Colon (tissue), 2 donors: ENCODE results near the gene TYMP.

ENCODE experiments used
- FAIRE-seq: peaks from 2 replicates; lab custom pipeline; 2012; peaks lifted over from hg19 to GRCh38; lab: Jason Lieb, UNC
- donor health status: control.
- donor health status: control.

Gene TYMP

DNA sequence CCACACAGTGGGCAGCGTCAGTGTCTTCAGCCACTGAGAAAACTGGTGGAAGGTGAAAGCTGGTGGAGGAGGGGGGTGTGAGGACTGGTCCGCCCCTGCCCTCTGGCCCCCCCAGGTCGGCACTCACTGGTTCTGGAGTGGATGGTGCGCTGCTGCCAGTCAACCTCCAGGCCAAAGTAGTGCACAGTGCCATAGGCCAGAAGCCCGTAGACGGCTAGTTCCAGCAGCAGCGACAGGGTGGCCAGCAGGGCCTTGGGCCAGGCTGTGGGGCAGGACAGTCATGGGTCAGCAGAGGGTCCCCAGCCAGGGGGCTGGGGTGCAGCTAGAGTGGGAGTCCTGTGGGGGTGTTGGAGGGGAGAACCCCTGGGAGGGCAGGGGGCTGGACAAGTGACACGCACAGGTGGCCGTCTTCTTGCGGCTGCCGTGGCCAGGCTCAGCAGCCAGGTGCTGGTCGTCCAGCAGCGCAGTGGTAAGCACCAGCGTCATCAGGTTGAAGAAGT is 24.5 kb downstream of the TYMP start:
- no peak for FAIRE-seq

DNA sequence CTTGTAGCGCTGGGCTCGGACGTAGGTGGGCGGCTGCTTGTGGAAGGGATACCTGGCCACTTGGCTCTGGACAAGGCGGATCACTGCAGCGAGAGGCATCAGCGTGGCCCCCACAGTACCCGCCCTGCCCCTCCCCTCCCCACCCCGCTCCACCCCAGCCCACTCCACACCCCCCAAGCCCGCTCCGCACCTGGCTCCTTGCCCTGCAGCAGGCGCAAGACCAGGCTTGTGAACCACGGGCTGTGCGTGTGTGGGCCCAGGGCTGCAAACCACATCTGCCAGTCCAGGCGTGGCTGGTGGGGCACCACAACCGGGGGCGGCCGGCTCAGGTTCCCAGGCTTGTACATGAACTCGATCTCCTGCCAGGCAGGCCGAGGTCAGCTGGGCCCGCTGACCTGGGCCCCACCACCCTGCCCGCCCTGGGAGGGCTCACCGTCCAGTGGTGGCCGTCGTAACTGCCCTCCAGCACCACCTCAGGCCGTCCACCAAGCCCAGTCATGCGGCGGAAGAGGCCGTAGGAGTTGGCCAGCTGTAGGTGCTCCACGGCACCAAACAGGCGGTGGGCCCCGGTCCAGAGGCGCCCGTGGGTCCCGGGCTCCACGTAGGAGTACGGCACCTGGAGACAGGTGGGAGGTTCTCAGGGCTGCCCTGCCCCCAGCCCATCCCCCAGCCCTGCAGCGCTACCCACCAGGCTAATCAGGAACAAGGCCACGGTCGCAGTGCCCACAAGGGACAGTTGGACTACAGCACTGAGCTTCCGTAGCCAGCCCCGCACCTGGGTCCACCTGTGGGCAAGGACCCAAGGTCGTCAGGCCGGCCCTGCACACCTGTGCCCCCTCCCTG is 25.2 kb downstream of the TYMP start:
- FAIRE-seq, result no peak

- FAIRE-seq, result no peak
Measured at GRCh38 chr22:50503475-50504145, 26.2 kb downstream of the TYMP start.

- no peak for FAIRE-seq
Measured at GRCh38 chr22:50502628-50503474, 27.0 kb downstream of the TYMP start.

GRCh38 chr22:50502096-50502495 is 27.7 kb downstream of the TYMP start:
- no peak for FAIRE-seq

GRCh38 chr22:50500452-50500851 is 29.4 kb downstream of the TYMP start:
- FAIRE-seq, result no peak

GRCh38 chr22:50498322-50498890 is 31.4 kb downstream of the TYMP start:
- FAIRE-seq, result no peak

DNA sequence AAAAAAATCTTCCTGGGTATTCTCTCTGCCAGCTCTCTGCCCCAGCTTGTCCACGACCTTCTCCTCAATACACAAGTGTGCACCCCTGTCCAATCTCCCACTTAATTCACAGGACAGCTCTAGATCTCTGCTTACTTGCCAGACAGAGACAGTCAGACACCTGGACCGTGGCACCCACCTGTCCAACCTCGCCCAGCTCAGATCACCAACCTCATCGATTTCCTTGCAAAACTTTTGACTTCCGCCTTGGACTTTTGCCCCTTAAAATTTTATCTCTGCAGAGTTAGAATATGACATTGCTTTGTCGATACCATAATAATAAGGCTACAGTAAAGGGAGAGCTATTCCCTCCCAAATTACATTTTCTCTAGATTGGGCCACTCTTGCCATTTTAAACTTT is 32.7 kb downstream of the TYMP start:
- no peak for FAIRE-seq

DNA sequence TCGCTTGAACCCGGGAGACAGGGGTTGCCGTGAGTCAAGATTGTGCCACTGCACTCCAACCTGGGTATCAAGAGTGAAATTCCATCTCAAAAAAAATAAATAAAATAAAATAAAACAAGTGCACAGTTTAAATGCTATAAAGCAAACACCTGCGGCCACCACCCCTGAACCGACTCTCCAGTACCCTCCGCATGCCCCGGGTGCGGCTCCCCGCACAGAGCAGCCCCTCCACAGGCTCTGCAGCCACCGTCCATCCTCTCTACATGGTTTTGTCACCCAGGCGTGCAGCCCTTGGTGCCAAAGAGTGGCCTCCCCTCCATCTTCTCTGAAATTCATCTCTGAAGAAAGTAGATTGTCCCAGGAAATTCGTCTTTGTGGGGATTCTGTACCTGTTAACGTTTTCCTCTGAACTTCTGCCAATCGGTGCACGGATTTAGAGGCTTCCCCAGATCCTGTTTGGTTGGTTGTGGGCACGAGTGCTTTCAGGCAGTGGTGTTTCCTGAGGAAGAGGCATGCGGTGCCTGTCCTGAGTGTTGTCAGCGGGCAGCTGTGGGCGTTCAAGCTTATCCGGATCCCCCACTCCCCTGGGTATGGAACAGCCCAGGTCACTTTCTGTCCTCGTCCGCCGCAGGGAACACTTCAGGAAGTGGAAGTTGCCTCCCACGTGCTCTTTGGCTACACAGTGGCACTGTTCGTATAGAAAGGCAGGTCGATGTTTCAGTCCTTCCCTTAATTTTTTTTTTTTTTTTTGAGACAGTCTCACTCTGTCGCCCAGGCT is 39.1 kb downstream of the TYMP start:
- FAIRE-seq, result no peak

- FAIRE-seq, result no peak
Measured at GRCh38 chr22:50489363-50490243, 40.2 kb downstream of the TYMP start.

GRCh38 chr22:50488886-50489285 is 40.9 kb downstream of the TYMP start:
- FAIRE-seq, result no peak

DNA sequence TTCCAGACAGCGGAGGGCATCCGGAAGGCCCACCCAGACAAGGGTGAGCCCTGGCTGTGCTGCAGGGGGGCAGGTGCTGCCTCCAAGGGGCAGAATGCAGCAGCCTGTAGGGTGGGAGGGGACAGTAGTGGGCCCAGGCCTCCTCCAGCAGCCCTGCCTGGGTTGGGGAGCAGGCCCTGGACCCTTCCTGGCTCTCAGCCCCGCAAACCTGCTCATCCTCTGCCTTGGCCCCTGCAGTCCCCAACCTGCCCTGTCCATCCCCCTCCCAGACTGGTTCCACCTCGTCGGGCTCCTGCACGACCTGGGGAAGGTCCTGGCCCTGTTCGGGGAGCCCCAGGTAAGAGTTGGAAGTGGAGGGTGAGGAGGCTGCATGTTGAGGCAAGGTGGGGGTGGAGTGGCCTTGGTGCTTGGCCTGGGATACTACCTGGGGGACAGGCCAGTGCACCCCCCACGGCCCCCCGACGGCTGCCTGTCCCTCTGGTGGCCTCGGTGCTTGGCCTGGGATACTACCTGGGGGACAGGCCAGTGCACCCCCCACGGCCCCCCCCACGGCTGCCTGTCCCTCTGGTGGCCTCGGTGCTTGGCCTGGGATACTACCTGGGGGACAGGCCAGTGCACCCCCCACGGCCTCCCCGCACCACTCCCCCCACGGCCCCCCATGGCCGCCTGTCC is 41.7 kb downstream of the TYMP start:
- no peak for FAIRE-seq

- FAIRE-seq, result no peak
Measured at GRCh38 chr22:50487290-50488005, 42.4 kb downstream of the TYMP start.

DNA sequence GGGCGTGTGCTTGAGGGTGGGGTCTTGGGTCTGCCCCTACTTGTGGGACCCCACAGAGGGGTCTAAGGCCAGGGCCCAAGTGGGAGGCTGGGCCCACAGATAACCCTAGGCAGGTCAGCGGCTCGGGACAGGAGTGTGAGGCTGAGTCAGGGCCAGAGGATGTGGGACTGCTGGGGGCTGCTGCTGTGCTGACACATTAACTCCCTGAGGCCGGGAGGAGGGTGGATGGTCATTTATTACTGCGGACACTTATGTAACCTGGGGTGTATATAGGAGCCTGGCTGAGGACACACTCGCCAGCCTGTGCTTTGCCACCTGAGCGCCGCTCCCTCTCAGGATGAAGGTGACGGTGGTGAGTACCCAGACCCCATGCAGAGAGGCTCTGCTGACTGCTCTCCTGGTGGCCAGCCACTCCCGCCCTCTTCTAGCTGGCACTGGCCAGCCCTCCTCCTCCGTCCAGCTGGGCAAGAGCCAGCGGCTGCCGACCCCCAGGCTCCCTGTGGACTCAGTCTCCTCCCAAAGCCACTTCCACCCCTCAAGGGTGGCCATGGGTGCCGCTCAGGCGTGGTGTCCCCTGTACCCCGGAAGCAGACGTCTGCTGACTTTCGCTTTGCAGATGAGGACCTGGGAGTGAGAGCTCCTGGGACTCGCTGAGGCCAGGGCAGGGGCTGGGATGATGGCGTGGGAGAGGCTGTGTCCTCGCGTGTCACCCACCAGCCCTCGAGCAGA is 43.1 kb downstream of the TYMP start, which contains the start of gene MIOX:
Gene MIOX (plus strand): TSS at position 299 of the 729 bp plus-strand sequence. CDS start 39 bp downstream, at position 338.
- FAIRE-seq, result no peak

DNA sequence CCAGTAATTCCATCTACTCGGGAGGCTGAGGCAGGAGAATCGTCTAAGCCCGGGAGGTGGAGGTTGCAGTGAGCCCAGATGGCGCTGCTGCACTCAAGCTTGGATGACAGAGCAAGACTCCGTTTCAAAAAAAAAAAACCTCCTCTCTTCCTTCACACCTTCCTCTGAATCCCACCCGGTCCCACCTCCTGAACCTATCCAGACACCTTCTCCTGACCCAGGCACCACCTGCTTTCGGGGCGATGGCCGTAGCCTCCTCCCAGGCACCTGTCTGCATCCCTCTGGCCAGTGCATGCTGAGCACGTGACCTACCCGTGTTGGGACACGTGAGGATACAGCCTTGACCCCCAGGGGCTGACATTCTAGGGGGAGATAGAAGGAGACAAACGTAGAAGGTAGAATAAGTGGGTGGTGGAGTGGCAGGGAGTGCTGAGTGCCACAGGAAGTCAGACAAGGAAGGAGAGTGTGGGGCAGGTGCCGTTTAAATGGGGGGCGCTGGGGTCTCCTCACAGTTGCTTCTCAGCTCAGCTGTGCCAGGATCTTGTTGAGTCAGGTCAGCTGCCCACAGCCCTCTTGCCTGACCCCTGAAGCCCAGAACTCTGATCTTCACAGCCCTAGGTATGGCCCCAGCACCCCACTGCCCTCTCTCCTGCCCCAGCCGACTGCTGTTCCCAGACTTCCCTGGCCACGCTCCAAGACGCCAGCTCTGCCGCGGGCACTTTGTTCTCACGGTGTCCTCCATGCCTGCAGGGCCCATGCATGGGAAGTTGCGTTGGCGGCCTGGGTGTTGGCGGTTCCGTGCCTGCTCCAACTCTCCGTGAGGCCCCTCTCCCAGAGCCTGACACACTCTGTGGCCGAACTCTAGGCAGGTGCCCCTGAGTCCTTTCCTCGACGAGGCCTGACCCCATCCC is 44.3 kb downstream of the TYMP start:
- FAIRE-seq, result no peak

- no peak for FAIRE-seq
Measured at GRCh38 chr22:50483977-50484853, 45.6 kb downstream of the TYMP start.
